Neural progenitor cell (in vitro differentiated cells): Measurements from ENCODE around the gene ERFL.

Experiments
- CTCF ChIP-seq: fragments of 200-600 bp; sonication (generic); IDR thresholded peaks from 2 replicates; pipeline ENCODE4 v1.5.1; 2017; ENCODE audit warnings: antibody characterized with exemption, mild to moderate bottlenecking
- EZH2 ChIP-seq: fragments of 200-600 bp; sonication (generic); IDR thresholded peaks from 2 replicates; pipeline ENCODE4 v1.6.1; 2017; ENCODE audit warnings: antibody characterized with exemption, mild to moderate bottlenecking, moderate library complexity
- EZH2phosphoT487 ChIP-seq: fragments of 200-600 bp; sonication (generic); IDR thresholded peaks from 2 replicates; pipeline ENCODE4 v1.6.1; 2017; ENCODE audit warnings: antibody characterized with exemption

GRCh38 chr19:41957838-41958366 lies 29.7 kb upstream of the ERFL start:
- TF ChIP-seq CTCF, result peak; percentile 89
- TF ChIP-seq EZH2, result no peak
- TF ChIP-seq EZH2phosphoT487, result no peak
